ENCODE data around the gene SPEG.
A peak's percentile ranks its signal among the peaks of the same experiment; 100 is the strongest.

GRCh38 chr2:219475697-219476651 lies 41.3 kb downstream of the SPEG start:
- TF ChIP-seq POLR2A (IDR thresholded peaks at IDR 0.05): no peak
- peak; percentile 80 to 92 (median 84) for TF ChIP-seq CTCF (IDR thresholded peaks at IDR 0.05)

All from body of pancreas (tissue), 4 donors.